Panc1 (cell line): ENCODE results near the gene EPS8L1. TPM values are rescaled to one million over a fixed set of nuclear protein-coding genes. Genes with fewer than 3 reads are reported as not detected.

Experiments
- ATAC-seq: fragments of 200-7000 bp; cut with Tn5 transposase; 2 replicates; pipeline ENCODE4 v1.9.1; 2020; ENCODE audit warnings: mild to moderate bottlenecking, moderate library complexity
- BruUV-seq: library from RNA; stranded (reverse); fragments of 400-500 nt; replicated peaks from 2 replicates; lab custom pipeline; 2021; lab: Mats Ljungman, UMichigan
- CTCF ChIA-PET: fragments of 300-600 bp; sonication (Branson Sonifier 250); formaldehyde crosslinking; loops from one replicate; lab custom pipeline; 2022; ENCODE audit warnings: antibody characterized with exemption; lab: Charles Lee
- POLR2A ChIA-PET: fragments of 300-600 bp; sonication (Branson Sonifier 250); formaldehyde crosslinking; loops from one replicate; lab custom pipeline; 2022; ENCODE audit warnings: antibody characterized with exemption; lab: Charles Lee
- DNase-seq: peaks from one replicate; pipeline ENCODE4 v3.0.0-alpha.2; 2010; ENCODE audit warnings: low read depth, low spot score
- H3K27ac ChIP-seq: 2 replicates; pipeline ENCODE4 v1.5.1; 2011; ENCODE audit warnings: mild to moderate bottlenecking, low read length, inconsistent platforms
- H3K27me3 ChIP-seq: fragments of 200-500 bp; sonication (Bioruptor generic); 2 replicates; pipeline ENCODE4 v1.6.0; 2014; ENCODE audit warnings: low read length, inconsistent platforms; ENCODE audit not compliant: control insufficient read depth, insufficient read depth
- H3K36me3 ChIP-seq: fragments of 200-500 bp; sonication (Bioruptor generic); 2 replicates; pipeline ENCODE4 v1.5.1; 2014; ENCODE audit warnings: inconsistent platforms, mild to moderate bottlenecking, low read length, moderate library complexity; ENCODE audit not compliant: control insufficient read depth, insufficient read depth
- H3K4me1 ChIP-seq: 2 replicates; pipeline ENCODE4 v1.5.1; 2011; ENCODE audit warnings: inconsistent platforms, mild to moderate bottlenecking, low read length, moderate library complexity; ENCODE audit not compliant: control insufficient read depth, insufficient read depth
- H3K4me3 ChIP-seq, 2 experiments: 2 replicates each; pipeline ENCODE4 v1.5.1; 2011 to 2012; ENCODE audit warnings: low read depth in 2 of 2, low read length in 2 of 2, mild to moderate bottlenecking in 2 of 2, inconsistent platforms in 1 of 2, moderate library complexity in 1 of 2
- H3K9me3 ChIP-seq: fragments of 200-500 bp; sonication (Bioruptor generic); 2 replicates; pipeline ENCODE4 v1.5.1; 2014; ENCODE audit warnings: low read depth, mild to moderate bottlenecking, inconsistent platforms, low read length, moderate library complexity; ENCODE audit not compliant: control insufficient read depth, insufficient read depth
- POLR2AphosphoS5 ChIP-seq: IDR thresholded peaks from 2 replicates; pipeline ENCODE4 v1.6.1; 2012; ENCODE audit warnings: mild to moderate bottlenecking, low read depth, low read length, moderate library complexity
- REST ChIP-seq, 2 experiments: IDR thresholded peaks; 2 replicates each; pipeline ENCODE4 v1.6.1; 2011 to 2012; ENCODE audit warnings: low read depth in 2 of 2, control low read depth in 1 of 2, low read length in 1 of 2, mild to moderate bottlenecking in 1 of 2, moderate library complexity in 1 of 2; ENCODE audit not compliant: insufficient read depth in 1 of 2
- SIN3A ChIP-seq: IDR thresholded peaks from 2 replicates; pipeline ENCODE4 v1.6.1; 2012; ENCODE audit warnings: low read depth, mild to moderate bottlenecking, low read length, moderate library complexity, borderline replicate concordance; ENCODE audit not compliant: insufficient read depth
- TCF7L2 ChIP-seq: IDR thresholded peaks from 2 replicates; pipeline ENCODE4 v1.6.1; 2011; ENCODE audit warnings: mild to moderate bottlenecking, low read depth, low read length, inconsistent platforms
- in situ Hi-C: cut with HindIII; loops from 2 replicates; pipeline ENCODE4 v1.10.0; 2016; ENCODE audit warnings: low sequenced_read_pairs, low pct_unique_long_range_greater_than_20kb
- intact Hi-C: fragments of 100-400 bp; cut with micrococcal nuclease; formaldehyde crosslinking; loops from one replicate; pipeline ENCODE4 v1.10.0; 2022; ENCODE audit not compliant: unreplicated experiment
- total RNA-seq: library from RNA; stranded (reverse); gene quantifications from one replicate; pipeline ENCODE4 v1.2.1, GENCODE V29; 2021; ENCODE audit not compliant: unreplicated experiment
- TF ChIP-seq, protein P1 (sequence below): fragments of 450-650 bp; IDR thresholded peaks from 2 replicates; pipeline ENCODE4 v1.5.1; 2017; ENCODE audit warnings: mild to moderate bottlenecking

The EPS8L1 gene
- total RNA-seq, 1 experiment from 2014 or later: 11.0 TPM

DNA sequence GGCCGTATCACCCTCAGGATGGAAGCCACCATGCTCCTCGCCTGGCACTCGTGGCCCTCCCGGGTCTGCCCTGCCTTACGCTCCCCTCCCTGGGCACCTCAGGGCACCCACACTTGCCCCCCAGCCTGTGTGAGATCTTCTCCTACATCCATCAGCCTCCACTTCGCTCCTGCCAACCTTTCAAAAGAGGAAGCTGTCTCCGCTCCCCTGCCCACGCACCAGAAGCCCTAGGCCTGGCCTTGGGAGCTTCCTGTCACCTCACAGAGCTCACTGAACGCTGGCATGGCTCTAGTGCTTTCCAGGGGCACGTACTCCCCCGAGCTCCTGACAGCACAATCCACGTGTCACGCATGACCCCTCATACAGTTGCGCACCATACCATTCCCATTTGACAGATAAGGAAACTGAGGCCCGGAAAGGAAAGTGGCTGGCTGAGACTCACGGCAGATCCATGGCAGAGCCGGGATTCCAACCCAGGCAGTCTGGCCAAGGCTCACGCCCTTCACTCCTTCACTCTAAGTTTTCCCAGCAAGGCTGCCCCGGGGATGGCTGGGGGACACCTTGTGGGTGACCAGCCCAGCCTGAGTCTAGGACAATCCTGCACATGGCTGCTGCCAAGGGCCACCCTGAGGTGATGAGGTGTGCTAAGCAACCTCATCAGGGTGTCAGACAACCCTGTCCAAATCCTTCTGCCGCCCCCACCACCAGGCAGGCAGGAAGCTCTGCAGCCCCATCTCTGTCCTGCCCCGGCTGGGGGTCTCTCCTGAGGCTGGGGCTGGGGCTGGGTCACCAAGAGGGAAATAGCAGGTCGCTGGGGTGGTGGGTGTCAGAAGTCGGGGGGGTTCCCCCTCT is 22.4 kb downstream of the EPS8L1 start:
- no TSS peak for BruUV-seq
- ChIA-PET POLR2A (no interaction called here), CTCF (no interaction called here)
- ATAC-seq (no peak), DNase-seq (no peak)
- Histone ChIP-seq H3K4me1 (peaks cover 19% of the 10 kb centered on the region), H3K27me3 (no peaks in the 10 kb centered on the region), H3K9me3 (no peaks in the 10 kb centered on the region), H3K4me3 (no peak overlapping the region), H3K36me3 (no peaks in the 10 kb centered on the region), H3K27ac (no peak overlapping the region)
- in situ Hi-C loops (no loop called here), intact Hi-C loops (no loop called here)
- TF ChIP-seq, protein P1, sequence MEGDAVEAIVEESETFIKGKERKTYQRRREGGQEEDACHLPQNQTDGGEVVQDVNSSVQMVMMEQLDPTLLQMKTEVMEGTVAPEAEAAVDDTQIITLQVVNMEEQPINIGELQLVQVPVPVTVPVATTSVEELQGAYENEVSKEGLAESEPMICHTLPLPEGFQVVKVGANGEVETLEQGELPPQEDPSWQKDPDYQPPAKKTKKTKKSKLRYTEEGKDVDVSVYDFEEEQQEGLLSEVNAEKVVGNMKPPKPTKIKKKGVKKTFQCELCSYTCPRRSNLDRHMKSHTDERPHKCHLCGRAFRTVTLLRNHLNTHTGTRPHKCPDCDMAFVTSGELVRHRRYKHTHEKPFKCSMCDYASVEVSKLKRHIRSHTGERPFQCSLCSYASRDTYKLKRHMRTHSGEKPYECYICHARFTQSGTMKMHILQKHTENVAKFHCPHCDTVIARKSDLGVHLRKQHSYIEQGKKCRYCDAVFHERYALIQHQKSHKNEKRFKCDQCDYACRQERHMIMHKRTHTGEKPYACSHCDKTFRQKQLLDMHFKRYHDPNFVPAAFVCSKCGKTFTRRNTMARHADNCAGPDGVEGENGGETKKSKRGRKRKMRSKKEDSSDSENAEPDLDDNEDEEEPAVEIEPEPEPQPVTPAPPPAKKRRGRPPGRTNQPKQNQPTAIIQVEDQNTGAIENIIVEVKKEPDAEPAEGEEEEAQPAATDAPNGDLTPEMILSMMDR: no peak
- no peak for TF ChIP-seq REST (IDR thresholded peaks at IDR 0.05; ENCODE audit: insufficient read depth in 1 of 2, low read depth in 2 of 2, low read length in 1 of 2)
- no peak for TF ChIP-seq SIN3A
- TF ChIP-seq TCF7L2: no peak
- no peak for TF ChIP-seq POLR2AphosphoS5

- Histone ChIP-seq H3K27ac (no peak overlapping the region), H3K4me1 (peaks cover 19% of the 10 kb centered on the region), H3K4me3 (no peak overlapping the region), H3K27me3 (no peaks in the 10 kb centered on the region), H3K36me3 (no peaks in the 10 kb centered on the region), H3K9me3 (no peaks in the 10 kb centered on the region)
- in situ Hi-C loops (no loop called here), intact Hi-C loops (no loop called here)
- DNase-seq: no peak
- ATAC-seq: no peak
- TF ChIP-seq, protein P1: no peak; the same call in 1 of the 2 replicates
- TF ChIP-seq POLR2AphosphoS5 (no peak), REST (IDR thresholded peaks at IDR 0.05; ENCODE audit: insufficient read depth in 1 of 2, low read depth in 2 of 2, low read length in 1 of 2) (no peak), SIN3A (no peak), TCF7L2 (no peak)
- BruUV-seq: no TSS peak
- POLR2A ChIA-PET: no interaction called here
- CTCF ChIA-PET: no interaction called here
Observed at GRCh38 chr19:55098716-55099556, 23.3 kb downstream of the EPS8L1 start.
